Gastrocnemius medialis (tissue), 4 donors: ENCODE results near the gene UPB1.

Experiments used
- POLR2A ChIP-seq, 2 donors: fragments of 450-650 bp; IDR thresholded peaks; one replicate each; pipeline ENCODE4 v1.6.1; 2017; ENCODE audit warnings: antibody characterized with exemption in 2 of 2, mild to moderate bottlenecking in 2 of 2, moderate library complexity in 2 of 2
- TF ChIP-seq, protein P1 (sequence below), 5 experiments: fragments of 450-650 bp in 3 of 5; fragments of 200-600 bp in 2 of 5; sonication (generic) in 2 of 5; IDR thresholded peaks in 4 of 5; conservative IDR thresholded peaks in 1 of 5; 1 replicate in 4 of 5; 2 replicates in 1 of 5; pipeline ENCODE4 v1.5.1; 2016 to 2019; ENCODE audit warnings: antibody characterized with exemption in 5 of 5, mild to moderate bottlenecking in 3 of 5, moderate library complexity in 3 of 5

DNA sequence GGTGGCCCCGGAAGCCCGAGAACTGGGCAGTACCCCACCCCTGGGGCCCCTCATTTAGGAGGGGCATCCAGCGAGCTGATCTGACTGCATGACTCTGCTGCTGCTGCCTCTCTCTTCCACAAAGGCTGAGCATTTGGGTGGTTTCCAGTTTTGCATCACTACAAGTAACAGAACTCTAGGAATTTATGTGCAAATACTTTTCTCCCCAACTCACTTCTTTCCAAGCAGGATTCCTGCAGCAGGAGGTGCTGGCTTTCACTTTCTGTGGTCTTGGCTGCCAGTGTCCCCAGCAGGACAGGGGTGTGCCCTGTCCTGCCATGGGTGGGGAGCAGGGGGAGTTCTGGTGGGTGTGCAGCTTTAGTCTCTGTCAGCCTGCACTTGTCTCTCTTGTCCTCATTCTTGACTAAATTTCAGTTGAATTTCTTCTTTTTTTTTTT, 21.2 kb downstream of the UPB1 start:
- TF ChIP-seq, protein P1, sequence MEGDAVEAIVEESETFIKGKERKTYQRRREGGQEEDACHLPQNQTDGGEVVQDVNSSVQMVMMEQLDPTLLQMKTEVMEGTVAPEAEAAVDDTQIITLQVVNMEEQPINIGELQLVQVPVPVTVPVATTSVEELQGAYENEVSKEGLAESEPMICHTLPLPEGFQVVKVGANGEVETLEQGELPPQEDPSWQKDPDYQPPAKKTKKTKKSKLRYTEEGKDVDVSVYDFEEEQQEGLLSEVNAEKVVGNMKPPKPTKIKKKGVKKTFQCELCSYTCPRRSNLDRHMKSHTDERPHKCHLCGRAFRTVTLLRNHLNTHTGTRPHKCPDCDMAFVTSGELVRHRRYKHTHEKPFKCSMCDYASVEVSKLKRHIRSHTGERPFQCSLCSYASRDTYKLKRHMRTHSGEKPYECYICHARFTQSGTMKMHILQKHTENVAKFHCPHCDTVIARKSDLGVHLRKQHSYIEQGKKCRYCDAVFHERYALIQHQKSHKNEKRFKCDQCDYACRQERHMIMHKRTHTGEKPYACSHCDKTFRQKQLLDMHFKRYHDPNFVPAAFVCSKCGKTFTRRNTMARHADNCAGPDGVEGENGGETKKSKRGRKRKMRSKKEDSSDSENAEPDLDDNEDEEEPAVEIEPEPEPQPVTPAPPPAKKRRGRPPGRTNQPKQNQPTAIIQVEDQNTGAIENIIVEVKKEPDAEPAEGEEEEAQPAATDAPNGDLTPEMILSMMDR (IDR thresholded peaks at IDR 0.05 in 4 of 5, conservative IDR thresholded peaks at IDR 0.05 in 1 of 5), result no peak
- no peak for TF ChIP-seq POLR2A (IDR thresholded peaks at IDR 0.05)
